ENCODE data around the gene C2CD4C. TPM values are rescaled to one million over a fixed set of nuclear protein-coding genes. Genes with fewer than 3 reads are reported as not detected.
"Not testable (repeated sequence)": the region's sequence is repeated elsewhere in the genome, so short reads cannot be mapped to it uniquely, and the experiment has no call there.

The C2CD4C gene
- total RNA-seq, 1 experiment from 2014 or later: 0.43 TPM

- no peaks in the 10 kb centered on the region for H3K4me1 Mint-ChIP-seq (ENCODE audit: low read depth, unreplicated experiment)
- intact Hi-C loops (cut with micrococcal nuclease; ENCODE audit: unreplicated experiment): no loop called here
- Histone ChIP-seq H3K36me3 (ENCODE audit: control insufficient read depth, insufficient read depth, low read length) (no peaks in the 10 kb centered on the region), H3K4me3 (ENCODE audit: low read depth, low read length) (no peak overlapping the region), H3K27me3 (replicated peaks; ENCODE audit: control insufficient read depth, insufficient read depth, low read length) (no peaks in the 10 kb centered on the region), H3K9me3 (no peaks in the 10 kb centered on the region), H3K4me1 (no peaks in the 10 kb centered on the region)
- no peaks in the 10 kb centered on the region for H3K27me3 Mint-ChIP-seq (ENCODE audit: insufficient read depth, unreplicated experiment)
- no peak overlapping the region for H3K4me3 Mint-ChIP-seq (ENCODE audit: unreplicated experiment)
- POLR2A ChIA-PET: no interaction called here
- no TSS peak for BruUV-seq (replicated peaks)
- DNase-seq: no peak
- H3K36me3 Mint-ChIP-seq (ENCODE audit: insufficient read depth, unreplicated experiment): no peaks in the 10 kb centered on the region
- no peak overlapping the region for H3K27ac Mint-ChIP-seq (ENCODE audit: unreplicated experiment)
- CTCF ChIA-PET: no interaction called here
- no peak for TF ChIP-seq CTCF (IDR thresholded peaks at IDR 0.05; ENCODE audit: insufficient read depth in 1 of 2, low read depth in 1 of 2, low read length in 1 of 2, severe bottlenecking in 1 of 2, unreplicated experiment in 1 of 2)
- H3K9me3 Mint-ChIP-seq (ENCODE audit: unreplicated experiment): peaks cover 11% of the 10 kb centered on the region
These were observed 49.4 kb downstream of the C2CD4C start for GRCh38 chr19:359653-359925.

GRCh38 chr19:355536-355935 is 53.4 kb downstream of the C2CD4C start:
- H3K4me3 ChIP-seq (ENCODE audit: low read depth, low read length); H3K27ac Mint-ChIP-seq (ENCODE audit: unreplicated experiment); H3K36me3 ChIP-seq (ENCODE audit: control insufficient read depth, insufficient read depth, low read length); H3K4me3 Mint-ChIP-seq (ENCODE audit: unreplicated experiment); intact Hi-C loops (cut with micrococcal nuclease; ENCODE audit: unreplicated experiment); H3K36me3 Mint-ChIP-seq (ENCODE audit: insufficient read depth, unreplicated experiment); H3K4me1 Mint-ChIP-seq (ENCODE audit: low read depth, unreplicated experiment); DNase-seq; BruUV-seq (replicated peaks); H3K4me1 ChIP-seq; H3K27me3 Mint-ChIP-seq (ENCODE audit: insufficient read depth, unreplicated experiment); POLR2A ChIA-PET; H3K27me3 ChIP-seq (replicated peaks; ENCODE audit: control insufficient read depth, insufficient read depth, low read length); CTCF ChIA-PET; H3K9me3 ChIP-seq: not testable (repeated sequence)
- peaks cover 20% of the 10 kb centered on the region for H3K9me3 Mint-ChIP-seq (ENCODE audit: unreplicated experiment)

Other genes starting within 250 kb of the C2CD4C start
- gene PLPP2, start 117.7 kb downstream of the C2CD4C start, total RNA-seq (2022): 29.6 and 42.0 TPM in 2 replicates
- gene MIER2, start 64.4 kb downstream of the C2CD4C start, total RNA-seq (2022): 35.7 and 40.1 TPM in 2 replicates
- gene SHC2, start 51.9 kb upstream of the C2CD4C start, total RNA-seq (2022): 1.3 and 2.4 TPM in 2 replicates
- gene MADCAM1, start 87.3 kb upstream of the C2CD4C start, total RNA-seq (2022): 0.73 and 1.3 TPM in 2 replicates
- 11.5 and 14.9 TPM in 2 replicates for gene TPGS1, start 98.3 kb upstream of the C2CD4C start, total RNA-seq (2022)
- gene CDC34, start 122.6 kb upstream of the C2CD4C start, total RNA-seq (2022): 129 and 133 TPM in 2 replicates
- 0.35 TPM in 1 of 2 replicates, not detected in the other for gene GZMM, start 134.9 kb upstream of the C2CD4C start, total RNA-seq (2022)
- 618 and 656 TPM in 2 replicates for gene BSG, start 163.4 kb upstream of the C2CD4C start, total RNA-seq (2022)
- 2.7 and 3.9 TPM in 2 replicates for gene HCN2, start 180.7 kb upstream of the C2CD4C start, total RNA-seq (2022)
- 93.3 and 95.8 TPM in 2 replicates for gene POLRMT, start 224.4 kb upstream of the C2CD4C start, total RNA-seq (2022)
- 0.68 TPM in 1 of 2 replicates, not detected in the other for gene FGF22, start 230.7 kb upstream of the C2CD4C start, total RNA-seq (2022)

Measured in Caco-2 (cell line).